GM18499 (cell line): ENCODE measurements around the gene NUDT4B.
"Not testable (repeated sequence)": the region's sequence is repeated elsewhere in the genome, so short reads cannot be mapped to it uniquely, and the experiment has no call there.

Source experiments
- ATAC-seq: cut with Tn5 transposase; IDR thresholded peaks from one replicate; pipeline ENCODE4 v1.9.1; 2021; ENCODE audit warnings: moderate number of reproducible peaks; ENCODE audit not compliant: insufficient read depth, unreplicated experiment

NUDT4B gene

GRCh38 chr1:148748563-148749334 lies at the start of gene NUDT4B:
NUDT4B (plus strand) TSS chr1:148748774; CDS start chr1:148748953, 179 bp downstream.
- not testable (repeated sequence) for ATAC-seq

- not testable (repeated sequence) for ATAC-seq
These were observed 49.2 kb upstream of the NUDT4B start for GRCh38 chr1:148699357-148699756.

- ATAC-seq: not testable (repeated sequence)
These were observed 46.3 kb upstream of the NUDT4B start for GRCh38 chr1:148702242-148702641.

GRCh38 chr1:148703973-148704591 lies 44.5 kb upstream of the NUDT4B start:
- not testable (repeated sequence) for ATAC-seq

GRCh38 chr1:148705316-148705948 lies 43.1 kb upstream of the NUDT4B start:
- ATAC-seq: not testable (repeated sequence)

- not testable (repeated sequence) for ATAC-seq
These were observed 39.7 kb upstream of the NUDT4B start for GRCh38 chr1:148708779-148709333.

- not testable (repeated sequence) for ATAC-seq
These were observed 37.6 kb upstream of the NUDT4B start for GRCh38 chr1:148710772-148711523.

- ATAC-seq: not testable (repeated sequence)
These were observed 36.2 kb upstream of the NUDT4B start for GRCh38 chr1:148712353-148712752.

- not testable (repeated sequence) for ATAC-seq
These were observed 33.1 kb upstream of the NUDT4B start for GRCh38 chr1:148715518-148715917.

GRCh38 chr1:148716966-148717520 lies 31.5 kb upstream of the NUDT4B start:
- ATAC-seq: not testable (repeated sequence)

- not testable (repeated sequence) for ATAC-seq
These were observed 27.7 kb upstream of the NUDT4B start for GRCh38 chr1:148720918-148721317.

- ATAC-seq: not testable (repeated sequence)
These were observed 25.8 kb upstream of the NUDT4B start for GRCh38 chr1:148722758-148723157.

- ATAC-seq: not testable (repeated sequence)
These were observed 25.1 kb upstream of the NUDT4B start for GRCh38 chr1:148723515-148723914.

GRCh38 chr1:148724872-148725271 lies 23.7 kb upstream of the NUDT4B start:
- not testable (repeated sequence) for ATAC-seq

- not testable (repeated sequence) for ATAC-seq
These were observed 20.7 kb upstream of the NUDT4B start for GRCh38 chr1:148727862-148728261.

- ATAC-seq: peak; percentile 74
These were observed 19.4 kb upstream of the NUDT4B start for GRCh38 chr1:148729128-148729527.

- not testable (repeated sequence) for ATAC-seq
These were observed 19.0 kb upstream of the NUDT4B start for GRCh38 chr1:148729541-148729940.

- ATAC-seq: not testable (repeated sequence)
These were observed 16.3 kb upstream of the NUDT4B start for GRCh38 chr1:148732277-148732676.

- ATAC-seq: not testable (repeated sequence)
These were observed 14.8 kb upstream of the NUDT4B start for GRCh38 chr1:148733585-148734310.
